ENCODE results near the gene MRPL46.

GRCh38 chr15:88438181-88438580 is 29.0 kb downstream of the MRPL46 start:
- no peak for TF ChIP-seq ZNF274 (IDR thresholded peaks at IDR 0.05; ENCODE audit: borderline replicate concordance, low read depth, low read length)
- TF ChIP-seq POLR2AphosphoS2 (IDR thresholded peaks at IDR 0.05; ENCODE audit: low read length) = no peak
- no peak for TF ChIP-seq E2F5 (CRISPR knock-in tag; IDR thresholded peaks at IDR 0.05)
- no peak for TF ChIP-seq CTCF (IDR thresholded peaks at IDR 0.05 in 2 of 3, conservative IDR thresholded peaks at IDR 0.05 in 1 of 3; ENCODE audit: insufficient read depth in 2 of 3, low read depth in 1 of 3, low read length in 3 of 3)
- no peak for TF ChIP-seq POLR2AphosphoS5 (IDR thresholded peaks at IDR 0.05; ENCODE audit: control insufficient read depth, insufficient read depth, low read depth, low read length)
- no peak for TF ChIP-seq TAF15 (IDR thresholded peaks at IDR 0.05; ENCODE audit: low read depth, low read length)
- TF ChIP-seq GABPA (tag; conservative IDR thresholded peaks at IDR 0.05; ENCODE audit: low read depth) = no peak
- TF ChIP-seq NBN (IDR thresholded peaks at IDR 0.05; ENCODE audit: low read depth) = no peak
- TF ChIP-seq ATF3 (IDR thresholded peaks at IDR 0.05) = no peak
- TF ChIP-seq ATF3 (CRISPR knock-in tag; conservative IDR thresholded peaks at IDR 0.05) = no peak

All from K562 (cell line).